Right lung (tissue), 10 donors: ENCODE measurements around the gene GPR151. TPM values are rescaled to one million over a fixed set of nuclear protein-coding genes. Genes with fewer than 3 reads are reported as not detected.
"Not testable (repeated sequence)": the region's sequence is repeated elsewhere in the genome, so short reads cannot be mapped to it uniquely, and the experiment has no call there.

Experiments
- DNase-seq, 2 donors: peaks; one replicate each; pipeline ENCODE4 v3.0.0-alpha.2; 2013
- long read RNA-seq, 8 donors: transcript quantifications; one replicate each; lab custom pipeline, GENCODE V29; 2026
- polyA plus RNA-seq, 5 donors: library from polyadenylated mRNA; unstranded; fragments of 120-200 nt; gene quantifications; one replicate each; pipeline versions ENCODE4 v1.2.1 to v1.2.3, GENCODE V29; 2013; ENCODE audit warnings: inconsistent platforms in 1 of 5, low replicate concordance in 1 of 5; ENCODE audit not compliant: insufficient read length in 5 of 5, insufficient read depth in 1 of 5

GPR151 gene
- polyA plus RNA-seq = not detected
- long read RNA-seq, donor 1 = 0 reads
- long read RNA-seq, donor 2 = 0 reads
- long read RNA-seq, donor 3 = 0 reads
- long read RNA-seq, donor 4 = 0 reads
- long read RNA-seq, donor 5 = 0 reads
- long read RNA-seq, donor 6 = 0 reads
- long read RNA-seq, donor 7 = 0 reads
- long read RNA-seq, donor 8 = 0 reads

DNA sequence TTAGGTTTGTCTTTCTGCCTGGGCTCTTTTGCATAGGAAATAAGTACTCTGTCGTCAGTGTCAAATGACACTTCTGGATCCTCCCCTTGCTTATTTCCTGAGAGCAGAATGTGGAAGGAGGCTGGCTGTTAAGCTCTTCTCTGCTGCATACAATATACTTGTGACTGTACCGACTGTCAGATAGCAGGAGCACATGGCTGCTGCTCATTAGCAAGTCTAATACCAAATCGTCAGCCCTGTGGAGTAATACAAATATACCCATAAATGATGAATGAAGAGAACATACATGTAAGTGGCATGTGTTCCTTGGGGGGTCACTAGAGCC, at the start of gene GPR151:
Gene GPR151 (minus strand): TSS at position 40 of the 325 bp plus-strand sequence. CDS start 77 bp downstream, outside the sequence.
- no peak for DNase-seq

DNA sequence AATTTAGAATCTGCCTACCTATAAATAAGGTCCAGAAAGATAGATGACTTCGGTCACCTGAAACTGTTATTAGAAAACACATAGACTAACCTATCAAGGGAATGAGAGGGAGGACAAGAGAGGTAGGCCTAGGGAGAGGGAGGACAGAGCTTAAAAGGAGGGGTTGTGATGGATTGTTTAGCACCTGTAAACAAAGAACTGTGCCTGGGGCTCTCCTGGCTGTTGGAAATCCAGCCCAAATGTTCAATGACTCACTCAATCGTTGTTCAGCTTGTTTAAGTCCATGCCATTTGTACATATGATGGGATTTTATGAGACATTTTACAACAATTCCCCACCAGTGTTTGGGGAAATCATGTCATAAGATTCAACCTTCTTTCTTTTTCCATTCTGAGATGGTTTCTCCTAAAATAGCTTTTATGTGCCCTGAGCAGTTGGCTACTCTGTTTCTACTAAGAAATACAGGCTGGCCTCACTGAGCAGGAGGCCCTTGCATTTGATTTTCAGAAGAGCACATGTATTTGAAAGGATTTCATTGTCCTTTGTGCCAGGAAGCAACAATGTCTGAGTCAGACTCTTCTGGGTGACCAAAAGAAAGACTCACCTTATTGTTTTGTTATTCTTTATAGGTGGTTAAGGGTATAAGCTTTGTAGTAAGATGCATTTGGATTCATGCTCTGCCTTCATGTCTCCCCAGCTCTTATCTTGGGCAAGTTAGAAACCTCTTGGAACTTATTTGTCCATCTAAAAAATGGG, 48.2 kb upstream of the GPR151 start:
- no peak for DNase-seq

DNA sequence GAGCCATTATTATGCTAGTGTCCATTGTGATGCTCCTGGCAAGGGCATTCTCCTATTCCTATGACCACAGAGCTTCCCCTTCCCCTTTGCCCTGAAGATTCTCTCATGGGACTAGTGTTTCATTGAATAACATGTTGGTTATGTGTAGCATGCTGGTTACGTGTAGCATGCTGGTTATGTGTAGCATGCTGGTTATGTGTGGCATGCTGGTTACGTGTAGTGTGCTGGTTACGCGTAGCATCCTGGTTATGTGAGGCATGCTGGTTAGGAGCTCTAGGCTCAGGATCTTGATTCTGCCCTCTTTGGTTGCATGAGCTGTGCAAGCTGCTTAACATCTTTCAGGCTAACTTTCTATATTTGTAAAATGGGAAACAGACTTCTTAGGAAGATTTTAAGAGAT, 46.5 kb upstream of the GPR151 start:
- no peak for DNase-seq

DNA sequence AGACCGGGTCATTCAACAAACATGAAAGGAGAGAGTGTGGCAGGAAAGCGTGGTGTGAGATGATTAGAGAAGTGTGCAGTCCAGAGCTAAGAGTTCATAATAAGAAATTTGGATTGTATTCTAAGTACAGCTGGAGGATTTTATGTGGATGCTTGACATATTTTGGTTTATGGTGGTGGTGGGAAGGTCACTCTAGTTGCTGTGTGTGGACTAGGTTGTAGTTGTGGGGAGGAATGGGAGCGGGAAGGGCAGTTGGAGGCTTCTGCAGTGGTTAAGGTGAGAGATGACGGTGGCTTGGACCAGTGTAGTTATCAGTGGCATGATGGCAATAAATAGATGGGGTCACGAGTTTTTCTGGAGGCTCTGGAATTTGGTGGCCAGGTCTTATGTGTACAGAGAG, 45.7 kb upstream of the GPR151 start:
- DNase-seq = no peak

DNA sequence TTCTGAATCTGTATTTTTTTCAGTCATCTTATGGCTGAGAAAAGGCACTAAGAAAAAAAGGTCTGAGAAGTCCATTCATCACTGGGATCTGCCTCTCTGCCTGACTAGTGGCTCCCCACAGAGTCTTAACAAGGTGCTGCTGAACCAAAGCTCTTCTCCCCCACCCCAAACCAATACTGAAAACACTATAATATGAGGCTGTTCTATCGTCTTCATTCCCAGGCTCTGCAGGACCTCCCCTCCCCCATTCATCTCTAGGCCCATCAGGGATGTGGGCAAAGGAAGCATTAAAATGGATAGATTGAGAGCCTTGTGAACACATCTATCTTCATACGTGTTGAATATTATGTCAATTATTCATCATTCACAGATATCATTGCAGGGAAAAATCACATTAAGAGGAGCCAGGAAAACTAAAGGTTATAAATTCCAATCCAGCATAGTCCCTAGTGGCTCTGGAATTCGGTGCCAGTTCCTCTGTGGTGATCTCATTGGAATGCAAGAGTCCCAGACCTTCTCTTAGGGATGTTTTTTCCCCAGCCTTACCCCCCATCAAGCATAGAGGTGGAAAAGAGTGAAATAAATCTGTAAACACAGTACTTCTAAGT, 44.3 kb upstream of the GPR151 start:
- no peak for DNase-seq

DNA sequence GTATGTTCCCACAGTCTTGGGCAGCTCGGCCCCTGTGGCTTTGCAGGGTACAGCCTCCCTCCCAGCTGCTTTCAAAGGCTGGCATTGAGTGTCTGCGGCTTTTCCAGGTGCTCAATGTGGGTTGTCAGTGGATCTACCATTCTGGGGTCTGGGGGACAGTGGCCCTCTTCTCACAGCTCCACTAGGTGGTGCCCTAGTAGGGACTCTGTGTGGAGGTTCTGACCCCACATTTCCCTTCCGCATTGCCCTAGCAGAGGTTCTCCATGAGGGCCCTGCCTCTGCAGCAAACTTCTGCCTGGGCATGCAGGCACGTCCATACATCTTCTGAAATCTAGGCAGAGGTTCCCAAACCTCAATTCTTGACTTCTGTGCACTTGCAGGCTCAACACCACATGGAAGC, 40.9 kb upstream of the GPR151 start:
- DNase-seq = not testable (repeated sequence)

DNA sequence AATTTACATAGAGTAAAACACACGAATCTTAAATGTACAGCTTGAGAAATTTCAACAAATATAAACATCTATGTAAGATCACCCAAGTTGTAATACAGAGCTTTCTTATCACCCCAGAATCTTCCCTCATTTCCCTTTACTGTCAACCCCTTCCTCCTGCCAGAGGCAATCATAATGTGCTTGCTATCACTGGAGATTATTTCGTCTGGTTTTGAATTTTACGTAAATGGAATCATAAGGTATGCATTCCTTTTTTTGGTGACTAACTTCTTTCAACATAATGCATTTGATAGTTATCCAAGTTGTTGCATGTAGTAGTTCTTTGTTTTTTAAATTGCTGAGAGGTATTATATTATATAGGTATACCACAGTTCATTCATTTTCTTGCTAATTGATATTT, 37.5 kb upstream of the GPR151 start:
- no peak for DNase-seq

DNA sequence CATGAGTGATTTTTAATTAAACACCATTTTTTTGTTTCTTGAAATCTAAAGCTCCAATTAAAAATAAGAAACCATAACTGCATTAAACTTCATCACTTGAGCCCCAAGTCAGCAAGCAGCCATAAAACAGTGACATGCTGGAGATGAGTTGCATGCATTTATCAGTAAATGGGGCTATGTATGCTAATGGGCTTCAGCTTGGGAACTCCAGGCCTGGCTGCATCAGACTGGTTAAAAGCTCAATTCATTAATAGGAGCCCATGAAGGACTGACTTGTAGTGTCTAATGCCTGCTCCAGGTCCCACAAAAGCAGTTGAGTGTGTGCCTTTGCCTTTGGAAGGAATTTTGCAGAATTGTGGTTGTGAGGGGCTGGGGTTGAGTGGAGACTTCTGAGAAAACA, 33.6 kb upstream of the GPR151 start:
- no peak for DNase-seq

DNA sequence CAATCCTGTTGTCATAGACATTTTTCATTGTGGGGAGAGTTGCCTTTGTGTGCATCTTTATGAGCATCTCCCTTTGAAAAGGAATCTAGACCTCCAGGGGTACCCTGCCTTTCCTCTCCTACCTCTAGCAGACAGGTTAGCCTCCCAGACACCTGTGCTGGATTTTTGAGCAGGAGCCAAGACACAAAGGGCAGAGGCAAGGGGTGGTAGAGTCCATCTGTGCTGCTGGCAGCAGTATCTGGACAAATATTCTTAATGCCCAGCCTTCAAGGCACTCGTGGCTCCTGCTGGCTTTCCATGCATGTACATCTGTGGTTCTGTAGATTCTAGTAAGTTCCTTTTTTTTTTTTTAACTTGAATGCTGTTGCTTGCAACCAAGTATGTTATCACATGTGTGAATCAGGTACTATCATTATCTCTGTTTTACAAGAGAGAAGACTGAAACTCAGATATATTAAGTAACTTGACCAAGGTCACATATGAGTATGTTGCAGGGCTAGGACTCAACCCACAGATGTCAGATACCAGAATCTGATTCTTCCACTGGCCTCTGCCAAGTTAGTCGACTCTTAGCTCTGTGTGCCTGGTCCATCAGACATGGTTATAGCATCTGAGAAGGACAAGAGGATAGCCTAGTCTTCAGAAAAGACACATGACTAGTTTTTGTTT, 32.9 kb upstream of the GPR151 start:
- DNase-seq = no peak

DNA sequence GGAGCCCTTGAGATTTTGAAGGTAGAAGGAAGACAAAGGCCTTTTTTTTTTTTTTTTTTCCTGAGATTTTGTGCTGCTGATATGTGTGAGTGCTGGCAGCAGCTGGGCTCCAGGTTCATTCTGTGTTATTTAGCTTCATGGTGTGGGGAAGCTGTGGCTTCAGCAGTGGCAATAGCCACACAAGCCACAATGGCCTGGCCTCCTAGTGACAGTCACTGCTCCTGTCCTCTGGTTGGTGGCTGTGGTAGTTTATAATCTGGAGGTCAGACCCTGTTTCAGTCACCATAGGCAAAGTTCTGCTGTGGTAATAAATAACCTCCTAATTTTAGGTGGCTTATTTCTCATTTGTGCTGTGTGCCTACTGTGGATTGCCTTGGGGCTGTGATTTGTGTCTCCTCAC, 28.2 kb upstream of the GPR151 start:
- DNase-seq = no peak

DNA sequence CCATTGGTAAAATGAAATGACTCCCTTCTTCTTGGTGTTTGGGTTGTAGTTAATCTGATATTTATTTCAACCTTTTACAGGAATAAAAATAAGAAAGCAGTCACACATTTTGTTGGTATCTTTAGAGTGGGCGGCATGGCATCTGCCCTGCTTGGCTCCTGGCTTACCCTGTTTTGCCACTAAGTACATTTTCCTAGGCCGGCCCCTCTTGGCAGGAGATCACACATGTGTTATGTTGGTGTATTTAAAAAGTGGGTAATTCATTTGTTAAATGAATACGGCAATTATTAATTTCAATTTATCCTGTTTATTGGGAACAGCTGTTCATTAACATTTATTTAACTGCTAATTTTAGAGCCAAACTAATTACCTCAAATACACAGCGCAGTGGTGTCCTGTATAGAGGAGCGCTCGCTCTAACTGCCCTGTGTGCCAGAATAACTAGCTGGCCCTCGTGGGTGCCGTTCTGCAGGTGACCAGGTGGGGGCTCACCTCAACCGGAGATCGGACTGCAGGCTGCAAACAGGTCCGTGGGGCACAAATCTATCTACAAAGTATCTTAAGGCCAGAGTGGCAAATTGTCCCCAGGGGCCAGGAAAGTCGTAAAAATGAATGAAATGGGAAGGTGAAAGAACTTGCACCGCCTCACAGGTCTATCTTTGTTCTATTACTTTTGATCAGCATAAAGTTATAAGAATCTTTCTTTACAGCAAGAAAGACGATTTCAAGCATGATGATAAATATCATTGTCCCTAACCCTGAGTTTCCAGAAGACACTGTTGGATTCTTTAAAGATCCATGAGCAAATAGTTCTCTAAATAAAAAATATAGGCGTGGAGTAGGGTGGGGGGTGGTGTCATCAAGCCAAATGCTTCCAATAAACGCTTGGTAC, 26.2 kb upstream of the GPR151 start:
- DNase-seq = peak in 1 of 2 donors; percentile 34

DNA sequence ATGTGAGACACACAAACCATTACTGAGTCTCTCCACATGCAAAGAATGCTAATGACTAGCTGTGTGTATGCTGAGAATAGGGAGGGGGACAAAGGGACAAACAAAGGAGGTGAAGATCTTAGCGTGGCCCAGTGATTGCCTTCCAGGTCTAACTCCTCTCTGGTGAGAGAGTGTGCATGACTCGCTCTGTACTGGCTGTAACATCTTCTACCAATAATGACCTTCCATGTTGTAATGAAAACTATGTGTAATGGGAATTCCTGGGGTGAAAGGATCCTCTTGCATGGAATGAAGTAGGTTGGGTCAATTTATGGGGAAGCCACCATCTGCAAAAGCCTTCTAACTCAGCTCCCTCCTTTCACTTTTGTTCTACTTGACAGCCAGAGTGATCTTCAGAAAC, 24.4 kb upstream of the GPR151 start:
- no peak for DNase-seq

DNA sequence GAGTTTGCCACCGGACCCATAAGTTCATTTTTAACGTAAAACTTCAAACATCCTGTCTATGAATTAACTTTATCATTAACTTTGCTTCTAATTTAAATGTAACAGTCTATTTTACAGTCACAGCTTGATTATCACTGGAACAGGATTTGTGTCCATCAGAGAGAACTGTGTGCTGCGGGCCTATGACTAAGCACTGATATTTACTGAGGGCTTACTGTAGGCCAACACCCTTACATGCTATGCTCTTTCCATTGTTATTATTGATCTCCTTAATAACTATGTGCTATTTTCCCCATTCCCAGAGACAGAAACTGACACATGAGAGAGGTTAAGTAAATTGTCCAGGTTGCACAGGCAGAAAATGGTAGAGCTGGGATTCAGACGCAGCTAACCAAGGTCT, 24.0 kb upstream of the GPR151 start:
- DNase-seq = no peak

DNA sequence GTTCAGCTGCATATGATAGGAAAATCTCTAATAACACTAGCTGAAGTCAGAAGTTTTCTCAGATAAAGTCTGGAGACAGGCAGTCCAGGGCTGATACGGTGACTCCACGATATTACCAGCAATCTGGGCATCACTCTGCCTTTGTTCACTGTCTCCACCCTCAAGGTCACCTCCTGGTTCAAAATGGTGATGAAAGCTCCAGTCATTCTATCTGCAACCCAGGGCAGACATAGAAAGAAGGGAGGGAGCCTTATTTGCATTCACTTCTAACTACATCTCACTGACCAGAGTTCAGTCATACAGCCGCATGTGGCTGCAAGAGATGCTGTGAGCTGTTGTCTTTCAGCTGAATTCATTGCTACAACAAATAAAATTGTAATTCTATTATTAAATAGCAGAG, 22.4 kb upstream of the GPR151 start:
- no peak for DNase-seq

DNA sequence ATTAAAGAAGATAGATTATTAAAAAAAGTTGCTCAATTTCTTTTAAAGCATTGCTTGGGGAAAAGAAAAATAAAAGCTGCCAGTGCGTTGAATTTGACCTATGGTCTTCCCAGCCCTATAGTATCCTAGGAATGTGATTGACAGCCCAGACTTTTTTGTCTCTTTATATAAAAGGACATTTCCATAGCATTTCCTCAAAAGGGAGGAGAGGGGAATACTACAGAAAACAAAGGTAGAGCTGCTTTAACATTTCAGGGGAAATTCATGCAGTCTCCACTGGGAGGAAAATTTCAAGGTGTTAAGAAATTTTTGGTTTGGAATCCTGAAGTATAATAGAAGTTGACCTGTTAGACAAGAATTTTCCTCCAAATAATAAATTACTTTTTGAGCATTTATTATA, 17.9 kb upstream of the GPR151 start:
- DNase-seq = no peak

DNA sequence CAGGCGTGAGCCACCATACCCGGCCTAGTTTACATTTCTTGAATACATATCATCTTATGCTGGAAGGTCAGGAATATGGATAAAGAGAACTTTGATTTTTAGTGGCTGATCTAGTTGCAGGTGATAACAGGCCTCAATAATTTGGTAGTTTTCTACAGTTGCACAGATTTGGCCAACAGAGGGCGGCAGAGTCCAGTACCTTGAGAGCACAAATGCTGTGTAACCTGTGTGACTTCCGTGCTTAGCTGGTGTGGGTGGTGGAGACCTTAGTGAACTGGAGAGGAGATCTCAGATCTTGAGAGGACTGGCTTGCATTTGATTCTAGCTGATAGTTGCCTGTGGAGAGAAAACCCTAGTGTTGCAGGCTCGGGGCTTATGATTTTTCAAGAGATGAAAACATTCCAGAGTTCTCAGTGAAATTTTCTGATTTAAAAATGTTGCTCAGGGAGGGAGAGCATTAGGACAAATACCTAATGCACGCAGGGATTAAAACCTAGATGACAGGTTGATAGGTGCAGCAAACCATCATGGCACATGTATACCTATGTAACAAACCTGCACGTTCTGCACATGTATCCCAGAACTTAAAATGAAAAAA, 17.4 kb upstream of the GPR151 start:
- peak; percentile 18 to 28 for DNase-seq

DNA sequence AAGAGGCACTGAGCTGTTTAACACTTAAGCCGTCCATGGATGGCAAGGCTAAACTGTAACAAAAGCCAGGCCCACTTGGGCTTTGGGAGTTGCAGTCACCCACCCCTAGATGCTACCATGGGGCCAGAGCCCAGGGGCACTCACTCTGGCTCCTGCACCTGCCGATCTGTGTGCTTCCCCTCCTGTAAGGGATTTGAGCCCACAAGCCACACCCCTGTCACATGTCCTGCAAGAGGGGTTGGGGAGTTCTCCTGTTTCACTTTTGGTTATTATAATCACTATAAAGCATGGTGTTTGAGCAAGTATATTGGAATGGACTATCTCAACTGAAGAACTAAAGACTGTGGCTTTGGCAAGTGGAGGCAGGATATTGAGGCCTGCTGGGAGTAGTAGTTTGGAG, 14.0 kb upstream of the GPR151 start:
- no peak for DNase-seq

DNA sequence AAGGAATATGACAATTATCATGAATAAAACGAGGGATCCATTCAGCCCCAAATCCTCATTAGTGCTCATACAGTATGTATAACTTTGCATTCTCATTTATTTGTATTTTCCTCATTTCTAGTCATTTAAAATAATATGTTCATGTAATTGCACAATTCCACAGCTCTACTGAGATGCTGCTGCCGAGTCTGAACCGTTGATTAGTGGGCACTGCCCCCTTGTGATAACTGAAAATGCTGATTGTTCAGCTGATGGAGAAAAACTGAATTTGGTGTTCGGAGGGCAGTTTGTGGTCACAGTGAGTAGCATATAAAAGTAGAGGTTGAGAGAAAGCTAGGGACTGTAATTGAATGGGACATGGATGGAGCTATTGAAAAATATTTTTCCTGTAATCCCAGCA, 12.2 kb upstream of the GPR151 start:
- no peak for DNase-seq

DNA sequence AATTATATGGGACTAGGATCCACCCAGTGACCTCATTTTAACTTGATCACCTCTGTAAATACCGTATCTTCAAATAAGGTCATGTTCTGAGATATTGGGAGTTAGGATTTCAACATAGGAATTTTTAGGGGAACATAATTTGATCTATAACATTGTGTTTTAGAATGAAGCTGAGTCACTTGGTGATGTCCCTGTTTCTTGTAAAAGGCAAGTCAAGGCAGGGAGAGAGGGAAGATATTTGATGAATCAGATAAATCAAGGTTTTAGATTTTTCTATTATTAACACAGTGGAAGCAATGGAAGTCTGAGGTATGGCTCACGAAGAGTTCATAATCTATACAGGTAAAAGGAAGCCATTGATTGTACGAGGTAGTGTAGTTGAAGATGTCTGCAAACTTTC, 11.8 kb upstream of the GPR151 start:
- DNase-seq = no peak

DNA sequence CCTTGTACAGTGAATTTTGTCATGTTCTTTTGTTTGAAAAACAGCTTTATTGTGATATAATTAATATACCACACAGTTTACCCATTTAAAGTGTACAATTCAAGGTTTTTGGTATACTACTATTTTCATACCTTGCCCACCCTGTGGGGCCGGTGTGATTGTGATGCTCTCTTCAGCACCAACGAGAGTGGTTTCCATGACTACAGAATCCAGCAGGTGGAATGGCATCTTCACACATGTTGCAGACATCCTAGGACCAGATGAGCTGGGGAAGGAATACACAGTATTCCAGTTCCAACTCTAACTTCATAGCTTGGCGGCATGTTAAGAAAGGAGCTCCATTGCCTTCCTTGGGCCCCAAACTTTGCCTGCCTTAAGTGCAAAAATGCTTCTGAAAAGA, 7.7 kb upstream of the GPR151 start:
- no peak for DNase-seq

DNA sequence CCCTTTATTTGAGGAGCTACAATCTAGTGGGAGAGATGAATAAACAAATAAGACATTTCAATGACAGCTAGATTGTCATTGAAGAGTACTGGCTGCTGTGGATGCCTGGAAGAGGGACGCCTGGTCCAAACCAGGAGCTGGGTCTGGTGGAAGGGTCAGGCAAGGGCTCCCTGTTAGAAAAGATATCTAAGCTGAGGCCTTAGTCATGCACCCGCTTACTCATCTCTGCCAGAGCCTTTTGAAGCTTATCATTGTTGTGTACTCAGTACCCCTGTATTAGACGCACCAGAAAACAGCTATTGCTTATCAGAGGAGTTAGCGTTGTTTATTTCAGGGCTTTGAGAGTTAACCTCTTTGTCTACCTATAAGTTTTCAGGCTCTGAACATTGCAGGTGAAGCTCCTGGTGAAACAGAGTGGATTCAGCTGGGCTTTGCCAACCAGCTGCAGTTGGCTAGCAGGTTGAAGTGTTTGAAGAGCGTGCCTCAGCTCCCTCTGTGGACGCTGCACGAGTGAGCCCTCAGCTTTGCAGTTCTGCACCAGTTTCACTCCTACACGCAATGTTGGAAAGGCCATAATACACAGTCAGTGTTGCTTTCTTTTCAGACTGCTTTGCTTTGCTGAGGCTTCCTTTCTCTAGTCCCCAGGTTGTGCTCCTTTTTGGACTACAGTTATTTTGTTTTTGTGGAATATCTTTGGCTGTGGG, 5.6 kb upstream of the GPR151 start:
- DNase-seq = no peak
